HG02938 (cell line): ENCODE data around the gene AOX1.
"Not testable (repeated sequence)": the region's sequence is repeated elsewhere in the genome, so short reads cannot be mapped to it uniquely, and the experiment has no call there.

Experiments
- ATAC-seq: cut with Tn5 transposase; IDR thresholded peaks from one replicate; pipeline ENCODE4 v1.9.1; 2021; ENCODE audit warnings: mild to moderate bottlenecking, moderate library complexity; ENCODE audit not compliant: unreplicated experiment

Gene AOX1

GRCh38 chr2:200585730-200586643, at the start of gene AOX1:
TSS of gene AOX1 (plus strand) at chr2:200586014. CDS start at chr2:200586109, 95 bp downstream.
- ATAC-seq: no peak

- ATAC-seq: no peak
Observed at GRCh38 chr2:200538139-200538538, 47.7 kb upstream of the AOX1 start.

- no peak for ATAC-seq
Observed at GRCh38 chr2:200540793-200541192, 45.0 kb upstream of the AOX1 start.

- ATAC-seq: not testable (repeated sequence)
Observed at GRCh38 chr2:200566596-200566995, 19.2 kb upstream of the AOX1 start.

- ATAC-seq: no peak
Observed at GRCh38 chr2:200567932-200568331, 17.9 kb upstream of the AOX1 start.

- ATAC-seq: no peak
Observed at GRCh38 chr2:200575957-200576356, 9.9 kb upstream of the AOX1 start.

- ATAC-seq: no peak
Observed at GRCh38 chr2:200577027-200577426, 8.8 kb upstream of the AOX1 start.

- no peak for ATAC-seq
Observed at GRCh38 chr2:200578778-200579177, 7.0 kb upstream of the AOX1 start.

GRCh38 chr2:200584639-200585038, 1.2 kb upstream of the AOX1 start:
- no peak for ATAC-seq

- ATAC-seq: no peak
Observed at GRCh38 chr2:200585340-200585729, 479 bp upstream of the AOX1 start.

GRCh38 chr2:200586644-200586975, 796 bp downstream of the AOX1 start:
- ATAC-seq: no peak

GRCh38 chr2:200587007-200587616, 1.3 kb downstream of the AOX1 start:
- ATAC-seq: no peak

- ATAC-seq: no peak
Observed at GRCh38 chr2:200588076-200588678, 2.4 kb downstream of the AOX1 start.

GRCh38 chr2:200590090-200590489, 4.3 kb downstream of the AOX1 start:
- no peak for ATAC-seq

GRCh38 chr2:200591308-200591707, 5.5 kb downstream of the AOX1 start:
- no peak for ATAC-seq

- ATAC-seq: no peak
Observed at GRCh38 chr2:200592406-200593075, 6.7 kb downstream of the AOX1 start.

- no peak for ATAC-seq
Observed at GRCh38 chr2:200593905-200594304, 8.1 kb downstream of the AOX1 start.

- no peak for ATAC-seq
Observed at GRCh38 chr2:200595913-200596312, 10.1 kb downstream of the AOX1 start.

- no peak for ATAC-seq
Observed at GRCh38 chr2:200596774-200597570, 11.2 kb downstream of the AOX1 start.

- no peak for ATAC-seq
Observed at GRCh38 chr2:200599206-200599605, 13.4 kb downstream of the AOX1 start.
